ENCODE measurements around the gene GNB5. TPM values are rescaled to one million over a fixed set of nuclear protein-coding genes. Genes with fewer than 3 reads are reported as not detected.

The GNB5 gene
- polyA plus RNA-seq, 1 donor from 2014 or later: 89.6 TPM

DNA sequence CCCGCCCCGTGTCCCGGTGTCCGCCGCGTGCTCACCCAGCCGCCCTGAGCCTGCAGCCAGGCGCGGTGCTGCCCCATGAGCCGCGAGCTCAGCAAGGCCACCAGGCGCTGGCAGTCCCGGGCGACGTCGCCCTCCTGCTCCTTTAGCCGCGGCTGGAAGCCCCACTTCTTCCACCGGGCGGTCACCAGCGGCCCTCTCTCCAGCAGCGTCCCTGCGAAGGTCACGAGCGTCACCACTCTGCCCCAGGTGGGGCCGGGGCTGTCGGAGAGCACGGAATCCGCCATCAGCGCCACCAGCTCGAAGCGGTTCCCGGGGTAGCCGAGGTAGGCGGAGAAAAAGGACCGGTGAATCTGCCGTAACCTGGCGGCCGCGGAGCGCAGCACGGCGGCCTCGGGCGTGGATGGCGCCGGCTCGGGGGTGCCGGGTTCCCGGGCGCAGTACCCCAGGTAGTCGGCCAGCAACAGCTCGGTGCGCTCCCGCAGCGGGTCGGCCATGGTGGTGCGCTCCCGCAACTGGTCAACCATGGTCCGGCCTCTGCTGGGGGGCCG, 78.9 kb downstream of the GNB5 start:
- no peak overlapping the region for H3K4me2 ChIP-seq (ENCODE audit: low read length)
- H3K9me2 ChIP-seq (ENCODE audit: insufficient read depth, low read length): no peaks in the 10 kb centered on the region
- H3K27ac ChIP-seq (ENCODE audit: low read length): no peak overlapping the region
- no peak overlapping the region for H2AFZ ChIP-seq (ENCODE audit: low read depth, low read length)
- no peaks in the 10 kb centered on the region for H3F3A ChIP-seq (ENCODE audit: insufficient read depth, low read length, poor library complexity, severe bottlenecking)
- no peaks in the 10 kb centered on the region for H4K20me1 ChIP-seq (ENCODE audit: insufficient read depth)
- H3K9me3 ChIP-seq (ENCODE audit: low read length): no peaks in the 10 kb centered on the region
- no peak for TF ChIP-seq EZH2 (IDR thresholded peaks at IDR 0.05; ENCODE audit: borderline replicate concordance, insufficient read depth, low read length, poor library complexity, severe bottlenecking)
- TF ChIP-seq, protein P1, sequence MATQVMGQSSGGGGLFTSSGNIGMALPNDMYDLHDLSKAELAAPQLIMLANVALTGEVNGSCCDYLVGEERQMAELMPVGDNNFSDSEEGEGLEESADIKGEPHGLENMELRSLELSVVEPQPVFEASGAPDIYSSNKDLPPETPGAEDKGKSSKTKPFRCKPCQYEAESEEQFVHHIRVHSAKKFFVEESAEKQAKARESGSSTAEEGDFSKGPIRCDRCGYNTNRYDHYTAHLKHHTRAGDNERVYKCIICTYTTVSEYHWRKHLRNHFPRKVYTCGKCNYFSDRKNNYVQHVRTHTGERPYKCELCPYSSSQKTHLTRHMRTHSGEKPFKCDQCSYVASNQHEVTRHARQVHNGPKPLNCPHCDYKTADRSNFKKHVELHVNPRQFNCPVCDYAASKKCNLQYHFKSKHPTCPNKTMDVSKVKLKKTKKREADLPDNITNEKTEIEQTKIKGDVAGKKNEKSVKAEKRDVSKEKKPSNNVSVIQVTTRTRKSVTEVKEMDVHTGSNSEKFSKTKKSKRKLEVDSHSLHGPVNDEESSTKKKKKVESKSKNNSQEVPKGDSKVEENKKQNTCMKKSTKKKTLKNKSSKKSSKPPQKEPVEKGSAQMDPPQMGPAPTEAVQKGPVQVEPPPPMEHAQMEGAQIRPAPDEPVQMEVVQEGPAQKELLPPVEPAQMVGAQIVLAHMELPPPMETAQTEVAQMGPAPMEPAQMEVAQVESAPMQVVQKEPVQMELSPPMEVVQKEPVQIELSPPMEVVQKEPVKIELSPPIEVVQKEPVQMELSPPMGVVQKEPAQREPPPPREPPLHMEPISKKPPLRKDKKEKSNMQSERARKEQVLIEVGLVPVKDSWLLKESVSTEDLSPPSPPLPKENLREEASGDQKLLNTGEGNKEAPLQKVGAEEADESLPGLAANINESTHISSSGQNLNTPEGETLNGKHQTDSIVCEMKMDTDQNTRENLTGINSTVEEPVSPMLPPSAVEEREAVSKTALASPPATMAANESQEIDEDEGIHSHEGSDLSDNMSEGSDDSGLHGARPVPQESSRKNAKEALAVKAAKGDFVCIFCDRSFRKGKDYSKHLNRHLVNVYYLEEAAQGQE (IDR thresholded peaks at IDR 0.05; ENCODE audit: borderline replicate concordance): no peak
- no peak for TF ChIP-seq TAF1 (IDR thresholded peaks at IDR 0.05; ENCODE audit: low read depth)
- no peak for TF ChIP-seq SMC3 (conservative IDR thresholded peaks at IDR 0.05; ENCODE audit: poor library complexity)
- TF ChIP-seq CTCF (IDR thresholded peaks at IDR 0.05; ENCODE audit: poor library complexity, severe bottlenecking): no peak
- no peak for TF ChIP-seq POLR2AphosphoS5 (IDR thresholded peaks at IDR 0.05)
- TF ChIP-seq EP300 (conservative IDR thresholded peaks at IDR 0.05; ENCODE audit: poor library complexity, severe bottlenecking): no peak
- no peak for TF ChIP-seq MXI1 (conservative IDR thresholded peaks at IDR 0.05; ENCODE audit: poor library complexity, severe bottlenecking)
- TF ChIP-seq RAD21 (conservative IDR thresholded peaks at IDR 0.05): no peak
- H3K79me2 ChIP-seq (replicated peaks; ENCODE audit: insufficient read depth, low read length): no peaks in the 10 kb centered on the region
- H3K9ac ChIP-seq (ENCODE audit: low read length): no peak overlapping the region
- H3K36me3 ChIP-seq (ENCODE audit: insufficient read depth, low read length): no peaks in the 10 kb centered on the region
- H3K27me3 ChIP-seq (ENCODE audit: insufficient read depth, low read depth, low read length): no peaks in the 10 kb centered on the region
- H3K4me3 ChIP-seq (ENCODE audit: low read length): no peak overlapping the region

GRCh38 chr15:52111517-52112202, 79.5 kb downstream of the GNB5 start:
- Histone ChIP-seq H3K79me2 (replicated peaks; ENCODE audit: insufficient read depth, low read length) (no peaks in the 10 kb centered on the region), H3K4me3 (ENCODE audit: low read length) (no peak overlapping the region), H3K27ac (ENCODE audit: low read length) (no peak overlapping the region), H3K36me3 (ENCODE audit: insufficient read depth, low read length) (no peaks in the 10 kb centered on the region), H3K4me2 (ENCODE audit: low read length) (no peak overlapping the region), H3K9me2 (ENCODE audit: insufficient read depth, low read length) (no peaks in the 10 kb centered on the region), H3K27me3 (ENCODE audit: insufficient read depth, low read depth, low read length) (no peaks in the 10 kb centered on the region), H2AFZ (ENCODE audit: low read depth, low read length) (no peak overlapping the region), H3F3A (ENCODE audit: insufficient read depth, low read length, poor library complexity, severe bottlenecking) (no peaks in the 10 kb centered on the region), H3K9ac (ENCODE audit: low read length) (no peak overlapping the region), H3K9me3 (ENCODE audit: low read length) (no peaks in the 10 kb centered on the region), H4K20me1 (ENCODE audit: insufficient read depth) (no peaks in the 10 kb centered on the region)
- TF ChIP-seq EP300 (conservative IDR thresholded peaks at IDR 0.05; ENCODE audit: poor library complexity, severe bottlenecking) (no peak), TAF1 (IDR thresholded peaks at IDR 0.05; ENCODE audit: low read depth) (no peak), SMC3 (conservative IDR thresholded peaks at IDR 0.05; ENCODE audit: poor library complexity) (no peak), RAD21 (conservative IDR thresholded peaks at IDR 0.05) (no peak), POLR2AphosphoS5 (IDR thresholded peaks at IDR 0.05) (no peak), EZH2 (IDR thresholded peaks at IDR 0.05; ENCODE audit: borderline replicate concordance, insufficient read depth, low read length, poor library complexity, severe bottlenecking) (no peak), CTCF (IDR thresholded peaks at IDR 0.05; ENCODE audit: poor library complexity, severe bottlenecking) (no peak)

Measured in neural cell (in vitro differentiated cells).